ENCODE results near the gene PSD2.

DNA sequence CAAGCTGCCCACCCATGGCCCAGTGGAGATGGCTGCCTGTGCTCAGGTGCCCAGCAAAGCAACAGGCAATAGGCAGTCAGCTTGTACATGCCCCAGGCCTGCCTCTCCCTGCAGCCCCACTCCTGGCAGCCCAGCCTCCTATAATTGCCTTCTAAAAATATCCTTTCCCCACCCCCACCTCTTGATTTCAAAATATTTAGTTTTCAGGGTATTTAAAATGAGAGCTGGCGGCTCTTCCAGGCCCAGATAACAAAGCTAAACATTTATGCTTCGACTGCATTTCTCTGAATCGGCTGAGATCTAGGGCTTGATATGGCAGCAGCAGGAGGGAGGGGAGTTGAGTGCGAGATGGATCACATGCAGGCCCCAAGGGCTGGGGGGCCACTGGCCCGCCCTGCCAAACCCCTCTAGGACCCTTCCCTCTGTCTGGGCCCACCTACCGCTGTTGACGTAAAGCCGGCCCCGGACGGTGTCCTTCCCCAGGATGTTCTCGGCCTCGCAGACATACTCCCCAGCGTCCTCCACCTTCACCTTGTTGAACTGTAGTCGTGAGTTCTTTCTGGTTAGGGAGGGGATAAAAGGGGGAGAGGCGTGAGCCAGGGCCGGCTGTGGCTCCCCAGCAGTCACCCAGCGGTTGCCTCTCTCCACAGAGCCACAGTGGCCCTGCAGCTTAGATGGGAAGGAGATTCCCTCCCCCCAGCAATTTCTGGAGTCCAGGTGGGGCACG, 85.0 kb downstream of the PSD2 start:
- no peak for TF ChIP-seq ZZZ3 (IDR thresholded peaks at IDR 0.05; ENCODE audit: control insufficient read depth, insufficient read length, low read depth)
- TF ChIP-seq, protein P1, sequence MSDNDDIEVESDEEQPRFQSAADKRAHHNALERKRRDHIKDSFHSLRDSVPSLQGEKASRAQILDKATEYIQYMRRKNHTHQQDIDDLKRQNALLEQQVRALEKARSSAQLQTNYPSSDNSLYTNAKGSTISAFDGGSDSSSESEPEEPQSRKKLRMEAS (IDR thresholded peaks at IDR 0.05; ENCODE audit: low read depth, low read length), result no peak
- no peak for TF ChIP-seq FOS (IDR thresholded peaks at IDR 0.05; ENCODE audit: borderline replicate concordance, extremely low read depth, insufficient read length)
- no peak for TF ChIP-seq SIN3A (IDR thresholded peaks at IDR 0.05; ENCODE audit: low read depth, low read length)

Measured in GM12878 (cell line).